Measurements from ENCODE around the gene AP2A2.

AP2A2 gene

GRCh38 chr11:1030556-1030955 is 104.9 kb downstream of the AP2A2 start:
- no peak for DNase-seq
- Histone ChIP-seq H3K27ac (ENCODE audit: insufficient read depth in 1 of 2, low read depth in 1 of 2, low read length in 2 of 2, poor library complexity in 1 of 2, severe bottlenecking in 2 of 2) (no peak overlapping the region), H3K4me1 (ENCODE audit: control extremely low read depth in 1 of 4, control insufficient read depth in 4 of 4, insufficient read depth in 4 of 4, low read length in 3 of 4) (no peaks in the 10 kb centered on the region), H3K9me3 (ENCODE audit: control extremely low read depth in 1 of 5, control insufficient read depth in 4 of 5, insufficient read depth in 2 of 5, low read depth in 1 of 5, low read length in 4 of 5) (no peaks in the 10 kb centered on the region), H3K4me3 (ENCODE audit: control insufficient read depth in 1 of 7, extremely low read depth in 1 of 7, insufficient read depth in 4 of 7, low read depth in 2 of 7, low read length in 6 of 7) (no peak overlapping the region), H3K27me3 (replicated peaks in 2 of 5; ENCODE audit: control insufficient read depth in 4 of 5, insufficient read depth in 5 of 5, low read length in 4 of 5) (no peaks in the 10 kb centered on the region), H3K36me3 (ENCODE audit: control insufficient read depth in 4 of 4, insufficient read depth in 4 of 4, low read length in 3 of 4) (no peaks in the 10 kb centered on the region)
- CTCF ChIA-PET, result no interaction called here
- POLR2A ChIA-PET, result no interaction called here
- 90% methylated on average over 15 of the region's 20 CpGs for WGBS (ENCODE audit: insufficient coverage)

GRCh38 chr11:1031121-1031899 is 105.6 kb downstream of the AP2A2 start:
- DNase-seq, result no peak
- no peak overlapping the region for H3K27ac ChIP-seq (ENCODE audit: insufficient read depth in 1 of 2, low read depth in 1 of 2, low read length in 2 of 2, poor library complexity in 1 of 2, severe bottlenecking in 2 of 2)
- CTCF ChIA-PET, result no interaction called here
- H3K27me3 ChIP-seq (replicated peaks in 2 of 5; ENCODE audit: control insufficient read depth in 4 of 5, insufficient read depth in 5 of 5, low read length in 4 of 5), result no peaks in the 10 kb centered on the region
- POLR2A ChIA-PET, result no interaction called here
- no peaks in the 10 kb centered on the region for H3K4me1 ChIP-seq (ENCODE audit: control extremely low read depth in 1 of 4, control insufficient read depth in 4 of 4, insufficient read depth in 4 of 4, low read length in 3 of 4)
- WGBS (ENCODE audit: insufficient coverage), result 85% methylated on average over 25 of the region's 30 CpGs
- H3K9me3 ChIP-seq (ENCODE audit: control extremely low read depth in 1 of 5, control insufficient read depth in 4 of 5, insufficient read depth in 2 of 5, low read depth in 1 of 5, low read length in 4 of 5), result no peaks in the 10 kb centered on the region
- H3K36me3 ChIP-seq (ENCODE audit: control insufficient read depth in 4 of 4, insufficient read depth in 4 of 4, low read length in 3 of 4), result no peaks in the 10 kb centered on the region
- no peak overlapping the region for H3K4me3 ChIP-seq (ENCODE audit: control insufficient read depth in 1 of 7, extremely low read depth in 1 of 7, insufficient read depth in 4 of 7, low read depth in 2 of 7, low read length in 6 of 7)

- H3K9me3 ChIP-seq (ENCODE audit: control extremely low read depth in 1 of 5, control insufficient read depth in 4 of 5, insufficient read depth in 2 of 5, low read depth in 1 of 5, low read length in 4 of 5), result no peaks in the 10 kb centered on the region
- H3K27me3 ChIP-seq (replicated peaks in 2 of 5; ENCODE audit: control insufficient read depth in 4 of 5, insufficient read depth in 5 of 5, low read length in 4 of 5), result no peaks in the 10 kb centered on the region
- H3K4me1 ChIP-seq (ENCODE audit: control extremely low read depth in 1 of 4, control insufficient read depth in 4 of 4, insufficient read depth in 4 of 4, low read length in 3 of 4), result no peaks in the 10 kb centered on the region
- H3K4me3 ChIP-seq (ENCODE audit: control insufficient read depth in 1 of 7, extremely low read depth in 1 of 7, insufficient read depth in 4 of 7, low read depth in 2 of 7, low read length in 6 of 7), result no peak overlapping the region
- ChIA-PET POLR2A (no interaction called here), CTCF (no interaction called here)
- no peak for DNase-seq
- 95% methylated on average over 12 of the region's 12 CpGs for WGBS (ENCODE audit: insufficient coverage)
- no peaks in the 10 kb centered on the region for H3K36me3 ChIP-seq (ENCODE audit: control insufficient read depth in 4 of 4, insufficient read depth in 4 of 4, low read length in 3 of 4)
- no peak overlapping the region for H3K27ac ChIP-seq (ENCODE audit: insufficient read depth in 1 of 2, low read depth in 1 of 2, low read length in 2 of 2, poor library complexity in 1 of 2, severe bottlenecking in 2 of 2)
Observed at GRCh38 chr11:1032310-1032891, 106.7 kb downstream of the AP2A2 start.

GRCh38 chr11:1033016-1033798 is 107.5 kb downstream of the AP2A2 start:
- CTCF ChIA-PET, result no interaction called here
- Histone ChIP-seq H3K27me3 (replicated peaks in 2 of 5; ENCODE audit: control insufficient read depth in 4 of 5, insufficient read depth in 5 of 5, low read length in 4 of 5) (no peaks in the 10 kb centered on the region), H3K36me3 (ENCODE audit: control insufficient read depth in 4 of 4, insufficient read depth in 4 of 4, low read length in 3 of 4) (no peaks in the 10 kb centered on the region), H3K9me3 (ENCODE audit: control extremely low read depth in 1 of 5, control insufficient read depth in 4 of 5, insufficient read depth in 2 of 5, low read depth in 1 of 5, low read length in 4 of 5) (no peaks in the 10 kb centered on the region), H3K4me3 (ENCODE audit: control insufficient read depth in 1 of 7, extremely low read depth in 1 of 7, insufficient read depth in 4 of 7, low read depth in 2 of 7, low read length in 6 of 7) (no peak overlapping the region), H3K4me1 (ENCODE audit: control extremely low read depth in 1 of 4, control insufficient read depth in 4 of 4, insufficient read depth in 4 of 4, low read length in 3 of 4) (no peaks in the 10 kb centered on the region), H3K27ac (ENCODE audit: insufficient read depth in 1 of 2, low read depth in 1 of 2, low read length in 2 of 2, poor library complexity in 1 of 2, severe bottlenecking in 2 of 2) (no peak overlapping the region)
- WGBS (ENCODE audit: insufficient coverage), result 92% methylated on average over 28 of the region's 38 CpGs
- no peak for DNase-seq
- POLR2A ChIA-PET, result no interaction called here

- ChIA-PET CTCF (no interaction called here), POLR2A (no interaction called here)
- H3K4me3 ChIP-seq (ENCODE audit: control insufficient read depth in 1 of 7, extremely low read depth in 1 of 7, insufficient read depth in 4 of 7, low read depth in 2 of 7, low read length in 6 of 7), result no peak overlapping the region
- WGBS (ENCODE audit: insufficient coverage), result 98% methylated on average over 8 of the region's 8 CpGs
- H3K4me1 ChIP-seq (ENCODE audit: control extremely low read depth in 1 of 4, control insufficient read depth in 4 of 4, insufficient read depth in 4 of 4, low read length in 3 of 4), result no peaks in the 10 kb centered on the region
- no peaks in the 10 kb centered on the region for H3K27me3 ChIP-seq (replicated peaks in 2 of 5; ENCODE audit: control insufficient read depth in 4 of 5, insufficient read depth in 5 of 5, low read length in 4 of 5)
- no peaks in the 10 kb centered on the region for H3K9me3 ChIP-seq (ENCODE audit: control extremely low read depth in 1 of 5, control insufficient read depth in 4 of 5, insufficient read depth in 2 of 5, low read depth in 1 of 5, low read length in 4 of 5)
- no peaks in the 10 kb centered on the region for H3K36me3 ChIP-seq (ENCODE audit: control insufficient read depth in 4 of 4, insufficient read depth in 4 of 4, low read length in 3 of 4)
- H3K27ac ChIP-seq (ENCODE audit: insufficient read depth in 1 of 2, low read depth in 1 of 2, low read length in 2 of 2, poor library complexity in 1 of 2, severe bottlenecking in 2 of 2), result no peak overlapping the region
- DNase-seq, result no peak
Observed at GRCh38 chr11:1034001-1034400, 108.3 kb downstream of the AP2A2 start.

- WGBS (ENCODE audit: insufficient coverage), result 91% methylated on average over 36 of the region's 39 CpGs
- Histone ChIP-seq H3K4me1 (ENCODE audit: control extremely low read depth in 1 of 4, control insufficient read depth in 4 of 4, insufficient read depth in 4 of 4, low read length in 3 of 4) (no peaks in the 10 kb centered on the region), H3K36me3 (ENCODE audit: control insufficient read depth in 4 of 4, insufficient read depth in 4 of 4, low read length in 3 of 4) (no peaks in the 10 kb centered on the region), H3K9me3 (ENCODE audit: control extremely low read depth in 1 of 5, control insufficient read depth in 4 of 5, insufficient read depth in 2 of 5, low read depth in 1 of 5, low read length in 4 of 5) (no peaks in the 10 kb centered on the region), H3K27ac (ENCODE audit: insufficient read depth in 1 of 2, low read depth in 1 of 2, low read length in 2 of 2, poor library complexity in 1 of 2, severe bottlenecking in 2 of 2) (no peak overlapping the region), H3K27me3 (replicated peaks in 2 of 5; ENCODE audit: control insufficient read depth in 4 of 5, insufficient read depth in 5 of 5, low read length in 4 of 5) (no peaks in the 10 kb centered on the region), H3K4me3 (ENCODE audit: control insufficient read depth in 1 of 7, extremely low read depth in 1 of 7, insufficient read depth in 4 of 7, low read depth in 2 of 7, low read length in 6 of 7) (no peak overlapping the region)
- CTCF ChIA-PET, result no interaction called here
- no peak for DNase-seq
- POLR2A ChIA-PET, result no interaction called here
Observed at GRCh38 chr11:1034456-1035295, 109.0 kb downstream of the AP2A2 start.

Measured in common myeloid progenitor, CD34-positive (primary cell).